ENCODE measurements around the gene IL4R.

Gene IL4R

GRCh38 chr16:27275394-27275793, 38.4 kb upstream of the IL4R start:
- H3K27me3 ChIP-seq (ENCODE audit: control insufficient read depth in 1 of 2, insufficient read depth in 1 of 2, low read length in 2 of 2): no peaks in the 10 kb centered on the region
- no peak overlapping the region for H3K9ac ChIP-seq (ENCODE audit: low read length)
- H2BK5ac ChIP-seq (ENCODE audit: low read depth, low read length, poor library complexity, severe bottlenecking): no peak overlapping the region
- no peak overlapping the region for H3K4me2 ChIP-seq (ENCODE audit: low read length, poor library complexity, severe bottlenecking)
- H3K4ac ChIP-seq (ENCODE audit: low read depth in 1 of 2, low read length in 2 of 2): no peak overlapping the region
- no peak overlapping the region for H2AFZ ChIP-seq (ENCODE audit: low read depth, low read length)
- H2AK5ac ChIP-seq (ENCODE audit: low read length, severe bottlenecking): no peak overlapping the region
- H3K18ac ChIP-seq (ENCODE audit: low read depth in 1 of 2, low read length in 2 of 2): no peak overlapping the region
- peaks cover 6% of the 10 kb centered on the region for H3K4me1 ChIP-seq (ENCODE audit: control insufficient read depth, insufficient read depth, low read depth, low read length)
- no peaks in the 10 kb centered on the region for H3K9me3 ChIP-seq (ENCODE audit: control insufficient read depth, low read length)
- no peak overlapping the region for H4K8ac ChIP-seq (ENCODE audit: low read length)
- H3K36me3 ChIP-seq (ENCODE audit: control insufficient read depth in 1 of 2, insufficient read depth in 2 of 2, low read depth in 1 of 2, low read length in 2 of 2): no peaks in the 10 kb centered on the region
- H2BK12ac ChIP-seq (ENCODE audit: low read length in 2 of 2): no peak overlapping the region
- no peak overlapping the region for H3K27ac ChIP-seq (ENCODE audit: low read length, poor library complexity, severe bottlenecking)
- H2BK15ac ChIP-seq (ENCODE audit: low read depth, poor library complexity, severe bottlenecking): no peak overlapping the region
- peaks cover under 1% of the 10 kb centered on the region for H3K79me1 ChIP-seq (replicated peaks; ENCODE audit: low read length, poor library complexity, severe bottlenecking)
- H3K14ac ChIP-seq (ENCODE audit: low read length in 2 of 2): no peak overlapping the region
- H3K23ac ChIP-seq (ENCODE audit: low read length in 2 of 2): no peak overlapping the region
- no peak overlapping the region for H3K4me3 ChIP-seq (ENCODE audit: insufficient read depth in 1 of 2, low read depth in 1 of 2, low read length in 2 of 2)
- H2BK120ac ChIP-seq (ENCODE audit: low read depth, low read length): no peak overlapping the region
- WGBS: no CpG with 5 or more reads among the region's 1 CpG
- no peak overlapping the region for H4K91ac ChIP-seq (ENCODE audit: low read length)
- no peak for DNase-seq

GRCh38 chr16:27281243-27281642, 32.5 kb upstream of the IL4R start:
- Histone ChIP-seq H2AFZ (ENCODE audit: low read depth, low read length) (no peak overlapping the region), H2BK15ac (ENCODE audit: low read depth, poor library complexity, severe bottlenecking) (no peak overlapping the region), H4K91ac (ENCODE audit: low read length) (no peak overlapping the region), H3K18ac (ENCODE audit: low read depth in 1 of 2, low read length in 2 of 2) (no peak overlapping the region), H3K27ac (ENCODE audit: low read length, poor library complexity, severe bottlenecking) (no peak overlapping the region), H3K14ac (ENCODE audit: low read length in 2 of 2) (no peak overlapping the region), H3K23ac (ENCODE audit: low read length in 2 of 2) (no peak overlapping the region), H3K9me3 (ENCODE audit: control insufficient read depth, low read length) (no peaks in the 10 kb centered on the region), H3K79me1 (replicated peaks; ENCODE audit: low read length, poor library complexity, severe bottlenecking) (no peaks in the 10 kb centered on the region), H2BK12ac (ENCODE audit: low read length in 2 of 2) (no peak overlapping the region), H2AK5ac (ENCODE audit: low read length, severe bottlenecking) (no peak overlapping the region), H3K4ac (ENCODE audit: low read depth in 1 of 2, low read length in 2 of 2) (no peak overlapping the region), H2BK5ac (ENCODE audit: low read depth, low read length, poor library complexity, severe bottlenecking) (no peak overlapping the region), H3K9ac (ENCODE audit: low read length) (no peak overlapping the region), H3K36me3 (ENCODE audit: control insufficient read depth in 1 of 2, insufficient read depth in 2 of 2, low read depth in 1 of 2, low read length in 2 of 2) (no peaks in the 10 kb centered on the region), H3K4me2 (ENCODE audit: low read length, poor library complexity, severe bottlenecking) (no peak overlapping the region), H3K4me3 (ENCODE audit: insufficient read depth in 1 of 2, low read depth in 1 of 2, low read length in 2 of 2) (no peak overlapping the region), H3K4me1 (ENCODE audit: control insufficient read depth, insufficient read depth, low read depth, low read length) (peaks cover 9% of the 10 kb centered on the region), H4K8ac (ENCODE audit: low read length) (no peak overlapping the region), H3K27me3 (ENCODE audit: control insufficient read depth in 1 of 2, insufficient read depth in 1 of 2, low read length in 2 of 2) (no peaks in the 10 kb centered on the region), H2BK120ac (ENCODE audit: low read depth, low read length) (no peak overlapping the region)
- WGBS: 43% methylated on average over 4 of the region's 7 CpGs
- DNase-seq: no peak

- Histone ChIP-seq H3K14ac (ENCODE audit: low read length in 2 of 2) (no peak overlapping the region), H4K8ac (ENCODE audit: low read length) (no peak overlapping the region), H2AFZ (ENCODE audit: low read depth, low read length) (no peak overlapping the region), H3K18ac (ENCODE audit: low read depth in 1 of 2, low read length in 2 of 2) (no peak overlapping the region), H3K9ac (ENCODE audit: low read length) (no peak overlapping the region), H3K4me1 (ENCODE audit: control insufficient read depth, insufficient read depth, low read depth, low read length) (peaks cover 13% of the 10 kb centered on the region), H3K4me2 (ENCODE audit: low read length, poor library complexity, severe bottlenecking) (no peak overlapping the region), H2AK5ac (ENCODE audit: low read length, severe bottlenecking) (peak overlapping the region; percentile 69), H4K91ac (ENCODE audit: low read length) (no peak overlapping the region), H2BK120ac (ENCODE audit: low read depth, low read length) (no peak overlapping the region), H3K9me3 (ENCODE audit: control insufficient read depth, low read length) (no peaks in the 10 kb centered on the region), H2BK5ac (ENCODE audit: low read depth, low read length, poor library complexity, severe bottlenecking) (no peak overlapping the region), H3K79me1 (replicated peaks; ENCODE audit: low read length, poor library complexity, severe bottlenecking) (no peaks in the 10 kb centered on the region), H2BK15ac (ENCODE audit: low read depth, poor library complexity, severe bottlenecking) (no peak overlapping the region), H2BK12ac (ENCODE audit: low read length in 2 of 2) (no peak overlapping the region), H3K36me3 (ENCODE audit: control insufficient read depth in 1 of 2, insufficient read depth in 2 of 2, low read depth in 1 of 2, low read length in 2 of 2) (no peaks in the 10 kb centered on the region), H3K27ac (ENCODE audit: low read length, poor library complexity, severe bottlenecking) (no peak overlapping the region), H3K4ac (ENCODE audit: low read depth in 1 of 2, low read length in 2 of 2) (no peak overlapping the region), H3K4me3 (ENCODE audit: insufficient read depth in 1 of 2, low read depth in 1 of 2, low read length in 2 of 2) (no peak overlapping the region), H3K23ac (ENCODE audit: low read length in 2 of 2) (no peak overlapping the region), H3K27me3 (ENCODE audit: control insufficient read depth in 1 of 2, insufficient read depth in 1 of 2, low read length in 2 of 2) (no peaks in the 10 kb centered on the region)
- WGBS: 96% methylated on average over 7 of the region's 7 CpGs
- DNase-seq: no peak
These were observed 28.7 kb upstream of the IL4R start for GRCh38 chr16:27284865-27285675.

DNA sequence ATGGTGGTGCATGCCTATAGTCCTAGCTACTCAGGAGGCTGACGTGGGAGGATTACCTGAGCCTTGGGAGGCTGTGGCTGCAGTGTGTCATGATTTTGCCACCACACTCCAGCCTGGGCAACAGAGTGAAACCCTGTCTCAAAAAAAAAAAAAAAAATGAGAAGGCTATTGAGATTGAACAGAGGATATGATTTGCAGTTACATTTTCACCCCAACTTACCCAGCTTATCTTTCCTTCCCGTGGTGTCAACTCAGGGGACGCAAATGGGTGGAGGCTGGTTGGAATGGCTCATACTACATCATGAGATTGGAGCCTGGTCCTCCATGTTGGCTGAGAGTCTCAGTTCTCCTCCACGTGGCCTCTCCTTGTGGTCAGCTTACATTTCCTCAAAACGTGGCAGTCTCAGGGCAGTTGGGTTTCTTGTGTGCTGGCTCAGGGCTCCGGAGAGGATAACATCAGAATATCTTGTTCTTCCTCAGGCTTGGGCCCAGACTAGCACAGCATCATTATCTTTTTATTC, 28.0 kb upstream of the IL4R start:
- no peak overlapping the region for H4K91ac ChIP-seq (ENCODE audit: low read length)
- no peak for DNase-seq
- peak overlapping the region in 1 of 2 experiments; percentile 25 for H3K4me3 ChIP-seq (ENCODE audit: insufficient read depth in 1 of 2, low read depth in 1 of 2, low read length in 2 of 2)
- H2BK15ac ChIP-seq (ENCODE audit: low read depth, poor library complexity, severe bottlenecking): peak overlapping the region; percentile 5
- no peaks in the 10 kb centered on the region for H3K79me1 ChIP-seq (replicated peaks; ENCODE audit: low read length, poor library complexity, severe bottlenecking)
- H2AFZ ChIP-seq (ENCODE audit: low read depth, low read length): no peak overlapping the region
- H3K23ac ChIP-seq (ENCODE audit: low read length in 2 of 2): no peak overlapping the region
- peaks cover 13% of the 10 kb centered on the region for H3K4me1 ChIP-seq (ENCODE audit: control insufficient read depth, insufficient read depth, low read depth, low read length)
- H2BK5ac ChIP-seq (ENCODE audit: low read depth, low read length, poor library complexity, severe bottlenecking): peak overlapping the region; percentile 81
- H3K36me3 ChIP-seq (ENCODE audit: control insufficient read depth in 1 of 2, insufficient read depth in 2 of 2, low read depth in 1 of 2, low read length in 2 of 2): no peaks in the 10 kb centered on the region
- peak overlapping the region in 1 of 2 experiments; percentile 78 for H3K18ac ChIP-seq (ENCODE audit: low read depth in 1 of 2, low read length in 2 of 2)
- H2AK5ac ChIP-seq (ENCODE audit: low read length, severe bottlenecking): peak overlapping the region; percentile 11
- H2BK12ac ChIP-seq (ENCODE audit: low read length in 2 of 2): peak overlapping the region in 1 of 2 experiments; percentile 4
- H3K9me3 ChIP-seq (ENCODE audit: control insufficient read depth, low read length): no peaks in the 10 kb centered on the region
- peak overlapping the region in 1 of 2 experiments; percentile 65 for H3K4ac ChIP-seq (ENCODE audit: low read depth in 1 of 2, low read length in 2 of 2)
- H3K9ac ChIP-seq (ENCODE audit: low read length): peak overlapping the region; percentile 54
- no peak overlapping the region for H3K4me2 ChIP-seq (ENCODE audit: low read length, poor library complexity, severe bottlenecking)
- H3K14ac ChIP-seq (ENCODE audit: low read length in 2 of 2): peak overlapping the region in 1 of 2 experiments; percentile 18
- H3K27ac ChIP-seq (ENCODE audit: low read length, poor library complexity, severe bottlenecking): peak overlapping the region; percentile 87
- H3K27me3 ChIP-seq (ENCODE audit: control insufficient read depth in 1 of 2, insufficient read depth in 1 of 2, low read length in 2 of 2): no peaks in the 10 kb centered on the region
- H4K8ac ChIP-seq (ENCODE audit: low read length): no peak overlapping the region
- H2BK120ac ChIP-seq (ENCODE audit: low read depth, low read length): peak overlapping the region; percentile 35
- 86% methylated on average over 5 of the region's 6 CpGs for WGBS
